ENCODE results near the gene RPP25.

RPP25 gene

DNA sequence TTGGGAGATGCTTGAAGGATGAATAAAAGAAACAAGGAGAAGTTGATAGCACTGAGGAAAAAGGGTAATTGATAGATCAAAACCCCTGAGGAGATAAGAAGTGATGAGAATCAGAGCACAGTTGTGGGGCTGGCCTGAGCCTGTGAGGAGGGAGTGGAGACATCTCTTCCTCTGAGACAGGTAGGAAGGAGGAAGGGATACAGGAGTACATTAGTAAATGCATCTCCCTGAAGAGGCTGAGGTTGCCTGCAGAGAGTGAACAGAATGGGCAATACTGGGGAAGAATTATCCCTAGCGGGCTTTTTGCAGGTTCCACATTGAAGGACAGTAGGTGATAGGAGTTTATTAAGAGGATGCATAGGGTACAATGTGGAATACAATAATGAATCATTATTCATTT is 21.5 kb upstream of the RPP25 start:
- DNase-seq (ENCODE audit: extremely low spot score), result no peak
- no peak for TF ChIP-seq ZNF384 (IDR thresholded peaks at IDR 0.05)
- TF ChIP-seq ARNT (IDR thresholded peaks at IDR 0.05), result no peak
- no peak for TF ChIP-seq FOXK2 (IDR thresholded peaks at IDR 0.05)
- TF ChIP-seq, protein P1, sequence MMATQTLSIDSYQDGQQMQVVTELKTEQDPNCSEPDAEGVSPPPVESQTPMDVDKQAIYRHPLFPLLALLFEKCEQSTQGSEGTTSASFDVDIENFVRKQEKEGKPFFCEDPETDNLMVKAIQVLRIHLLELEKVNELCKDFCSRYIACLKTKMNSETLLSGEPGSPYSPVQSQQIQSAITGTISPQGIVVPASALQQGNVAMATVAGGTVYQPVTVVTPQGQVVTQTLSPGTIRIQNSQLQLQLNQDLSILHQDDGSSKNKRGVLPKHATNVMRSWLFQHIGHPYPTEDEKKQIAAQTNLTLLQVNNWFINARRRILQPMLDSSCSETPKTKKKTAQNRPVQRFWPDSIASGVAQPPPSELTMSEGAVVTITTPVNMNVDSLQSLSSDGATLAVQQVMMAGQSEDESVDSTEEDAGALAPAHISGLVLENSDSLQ (IDR thresholded peaks at IDR 0.05), result no peak
- no peak for TF ChIP-seq TARDBP (IDR thresholded peaks at IDR 0.05)
- TF ChIP-seq ELF4 (IDR thresholded peaks at IDR 0.05), result no peak
- no peak for TF ChIP-seq LEF1 (IDR thresholded peaks at IDR 0.05; ENCODE audit: borderline replicate concordance)
- TF ChIP-seq BHLHE40 (IDR thresholded peaks at IDR 0.05; ENCODE audit: borderline replicate concordance), result no peak
- no peak for TF ChIP-seq FOXA1 (IDR thresholded peaks at IDR 0.05)
- TF ChIP-seq NFRKB (IDR thresholded peaks at IDR 0.05), result no peak
- TF ChIP-seq L3MBTL2 (conservative IDR thresholded peaks at IDR 0.05), result no peak
- no peak for TF ChIP-seq SUZ12 (IDR thresholded peaks at IDR 0.05)
- no peak for TF ChIP-seq FOXM1 (IDR thresholded peaks at IDR 0.05; ENCODE audit: borderline replicate concordance)
- ChIA-PET CTCF (interaction anchor here (1.0 to 1.2 kb wide), 2 partner anchors 26 to 76 kb away, joined by 3 to 4 read pairs; no protein-coding TSS in a partner anchor), POLR2A (interaction anchor here (1.0 to 2.6 kb wide), 6 partner anchors 15 to 88 kb away, joined by 3 to 12 read pairs (median 5); partner anchors contain the start of genes COX5A, MPI, PPCDC and RPP25)

DNA sequence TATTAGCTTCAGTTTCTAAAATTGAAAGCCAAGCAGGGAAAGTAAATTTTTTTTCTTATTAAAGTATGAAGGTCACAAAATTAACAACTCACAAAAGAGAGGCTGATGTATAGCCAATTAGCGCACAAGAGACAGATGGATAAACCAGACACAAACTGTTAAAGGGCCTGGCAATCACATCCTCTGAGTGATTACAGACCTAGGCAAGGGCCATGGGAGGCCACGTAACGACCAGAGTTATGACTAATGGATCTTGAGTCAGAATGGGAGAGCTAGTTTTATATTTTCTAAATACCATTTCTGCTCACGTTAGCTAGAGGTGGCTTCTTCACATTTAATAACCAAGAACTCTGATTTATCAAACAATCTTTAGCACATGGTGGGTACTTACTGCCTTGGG is 21.0 kb upstream of the RPP25 start:
- no peak for DNase-seq (ENCODE audit: extremely low spot score)
- POLR2A ChIA-PET, result interaction anchor here (1.0 to 2.6 kb wide), 2 partner anchors 18 to 88 kb away, joined by 3 to 11 read pairs; partner anchors contain the start of genes MPI and SCAMP5
- CTCF ChIA-PET, result no interaction called here
- TF ChIP-seq LEF1 (IDR thresholded peaks at IDR 0.05; ENCODE audit: borderline replicate concordance), result no peak
- no peak for TF ChIP-seq SP1 (IDR thresholded peaks at IDR 0.05)
- no peak for TF ChIP-seq SUZ12 (IDR thresholded peaks at IDR 0.05)
- no peak for TF ChIP-seq TARDBP (IDR thresholded peaks at IDR 0.05)
- no peak for TF ChIP-seq ARNT (IDR thresholded peaks at IDR 0.05)
- no peak for TF ChIP-seq ZNF384 (IDR thresholded peaks at IDR 0.05)
- no peak for TF ChIP-seq HDGF (IDR thresholded peaks at IDR 0.05; ENCODE audit: borderline replicate concordance)
- TF ChIP-seq FOXM1 (IDR thresholded peaks at IDR 0.05; ENCODE audit: borderline replicate concordance), result no peak
- TF ChIP-seq NFRKB (IDR thresholded peaks at IDR 0.05), result no peak
- no peak for TF ChIP-seq BHLHE40 (IDR thresholded peaks at IDR 0.05; ENCODE audit: borderline replicate concordance)
- no peak for TF ChIP-seq ELF4 (IDR thresholded peaks at IDR 0.05)
- no peak for TF ChIP-seq FOXA1 (IDR thresholded peaks at IDR 0.05)
- no peak for TF ChIP-seq L3MBTL2 (conservative IDR thresholded peaks at IDR 0.05)
- TF ChIP-seq, protein P1 (IDR thresholded peaks at IDR 0.05), result no peak
- TF ChIP-seq FOXK2 (IDR thresholded peaks at IDR 0.05), result no peak
- TF ChIP-seq CTBP1 (IDR thresholded peaks at IDR 0.05; ENCODE audit: borderline replicate concordance), result no peak

DNA sequence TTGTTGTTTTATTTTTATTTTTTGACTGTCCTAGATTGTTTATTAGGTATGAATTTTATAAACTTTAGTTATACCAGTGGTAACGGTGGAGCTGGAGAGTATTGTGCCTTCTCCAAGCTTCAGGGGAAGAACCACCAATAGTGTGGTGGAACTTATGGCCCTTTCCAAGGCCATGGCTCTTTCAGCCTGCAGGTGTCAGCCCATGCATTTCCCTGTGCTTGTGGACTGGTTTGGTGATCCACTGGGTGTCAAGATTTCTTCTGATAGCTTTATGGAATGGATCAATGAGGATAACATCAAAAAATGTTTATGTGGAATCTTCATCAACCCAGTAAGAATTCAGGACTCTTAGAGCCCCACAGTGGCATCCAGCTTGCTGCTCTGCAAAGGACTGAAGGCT is 19.6 kb upstream of the RPP25 start:
- ChIA-PET CTCF (interaction anchor here (1.0 kb wide), 1 partner anchor 8 kb away, joined by 3 read pairs; no protein-coding TSS in a partner anchor), POLR2A (no interaction called here)
- no peak for TF ChIP-seq SP1 (IDR thresholded peaks at IDR 0.05)
- TF ChIP-seq FOXA1 (IDR thresholded peaks at IDR 0.05), result no peak
- no peak for TF ChIP-seq ELF4 (IDR thresholded peaks at IDR 0.05)
- TF ChIP-seq, protein P1 (IDR thresholded peaks at IDR 0.05), result no peak
- no peak for TF ChIP-seq L3MBTL2 (conservative IDR thresholded peaks at IDR 0.05)
- TF ChIP-seq ARNT (IDR thresholded peaks at IDR 0.05), result no peak
- TF ChIP-seq ZNF384 (IDR thresholded peaks at IDR 0.05), result no peak
- no peak for TF ChIP-seq LEF1 (IDR thresholded peaks at IDR 0.05; ENCODE audit: borderline replicate concordance)
- TF ChIP-seq CTBP1 (IDR thresholded peaks at IDR 0.05; ENCODE audit: borderline replicate concordance), result no peak
- TF ChIP-seq FOXK2 (IDR thresholded peaks at IDR 0.05), result no peak
- TF ChIP-seq FOXM1 (IDR thresholded peaks at IDR 0.05; ENCODE audit: borderline replicate concordance), result no peak
- no peak for TF ChIP-seq TARDBP (IDR thresholded peaks at IDR 0.05)
- no peak for TF ChIP-seq HDGF (IDR thresholded peaks at IDR 0.05; ENCODE audit: borderline replicate concordance)
- DNase-seq (ENCODE audit: extremely low spot score), result no peak

DNA sequence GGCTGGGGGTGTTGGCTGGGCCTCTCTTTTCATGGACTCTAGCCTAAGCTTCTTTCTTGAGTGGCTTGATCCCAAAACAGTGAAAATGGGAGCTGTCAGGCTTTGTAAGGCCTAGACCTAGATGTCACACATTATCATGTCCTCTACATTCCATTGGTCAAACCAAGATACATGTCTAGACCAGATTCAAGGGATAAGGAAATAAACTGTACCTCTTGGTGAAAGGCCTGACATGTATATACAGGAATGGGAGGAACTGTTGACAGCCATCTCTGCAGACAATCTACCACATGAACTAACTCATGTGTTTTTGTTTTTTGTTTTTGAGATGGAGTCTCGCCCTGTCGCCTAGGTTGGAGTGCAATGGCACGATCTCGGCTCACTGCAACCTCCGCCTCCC is 11.1 kb upstream of the RPP25 start:
- DNase-seq (ENCODE audit: extremely low spot score), result no peak
- ChIA-PET CTCF (interaction anchor here (0.6 to 1.3 kb wide), 3 partner anchors 8 to 356 kb away, joined by 3 to 4 read pairs (median 3); partner anchors contain the start of gene RPP25), POLR2A (interaction anchor here (2.1 kb wide), 1 partner anchor 11 kb away, joined by 8 read pairs; the partner anchor contains the start of gene RPP25)
- TF ChIP-seq ELF4 (IDR thresholded peaks at IDR 0.05), result no peak
- TF ChIP-seq FOXA1 (IDR thresholded peaks at IDR 0.05), result no peak
- TF ChIP-seq CTBP1 (IDR thresholded peaks at IDR 0.05; ENCODE audit: borderline replicate concordance), result no peak
- TF ChIP-seq FOXM1 (IDR thresholded peaks at IDR 0.05; ENCODE audit: borderline replicate concordance), result no peak
- TF ChIP-seq HDGF (IDR thresholded peaks at IDR 0.05; ENCODE audit: borderline replicate concordance), result no peak
- no peak for TF ChIP-seq ZNF384 (IDR thresholded peaks at IDR 0.05)
- TF ChIP-seq SP1 (IDR thresholded peaks at IDR 0.05), result no peak
- TF ChIP-seq TARDBP (IDR thresholded peaks at IDR 0.05), result no peak
- TF ChIP-seq LEF1 (IDR thresholded peaks at IDR 0.05; ENCODE audit: borderline replicate concordance), result no peak
- TF ChIP-seq SUZ12 (IDR thresholded peaks at IDR 0.05), result no peak
- TF ChIP-seq NFRKB (IDR thresholded peaks at IDR 0.05), result no peak
- TF ChIP-seq BHLHE40 (IDR thresholded peaks at IDR 0.05; ENCODE audit: borderline replicate concordance), result no peak
- TF ChIP-seq, protein P1 (IDR thresholded peaks at IDR 0.05), result no peak
- no peak for TF ChIP-seq FOXK2 (IDR thresholded peaks at IDR 0.05)
- TF ChIP-seq ARNT (IDR thresholded peaks at IDR 0.05), result no peak
- no peak for TF ChIP-seq L3MBTL2 (conservative IDR thresholded peaks at IDR 0.05)

DNA sequence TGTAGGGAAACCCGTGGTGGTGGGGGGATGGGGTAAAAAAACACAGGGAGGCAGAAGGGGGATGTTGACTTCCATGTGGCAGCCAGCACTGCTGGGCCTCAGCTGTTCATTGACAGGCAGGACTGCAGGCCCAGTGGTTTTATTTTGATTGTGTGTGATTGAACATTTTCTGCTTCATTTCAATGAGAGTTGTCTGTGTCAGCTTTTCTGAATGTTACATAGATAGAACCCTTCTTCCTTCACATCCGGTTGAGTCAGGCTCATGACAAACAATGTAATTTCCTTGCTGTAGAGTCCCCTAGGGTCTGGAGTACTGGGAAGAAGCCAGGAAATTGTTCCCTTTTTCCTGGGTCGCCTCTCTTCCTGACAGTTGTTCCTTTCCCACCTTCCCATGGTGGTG is 8.2 kb upstream of the RPP25 start:
- ChIA-PET POLR2A (interaction anchor here (1.8 kb wide), 1 partner anchor 8 kb away, joined by 6 read pairs; the partner anchor contains the start of gene RPP25), CTCF (interaction anchor here (6.1 kb wide), 1 partner anchor 14 kb away, joined by 22 read pairs; no protein-coding TSS in a partner anchor)
- TF ChIP-seq FOXM1 (IDR thresholded peaks at IDR 0.05; ENCODE audit: borderline replicate concordance), result no peak
- no peak for TF ChIP-seq L3MBTL2 (conservative IDR thresholded peaks at IDR 0.05)
- TF ChIP-seq LEF1 (IDR thresholded peaks at IDR 0.05; ENCODE audit: borderline replicate concordance), result no peak
- no peak for TF ChIP-seq FOXK2 (IDR thresholded peaks at IDR 0.05)
- TF ChIP-seq FOXA1 (IDR thresholded peaks at IDR 0.05), result no peak
- TF ChIP-seq, protein P1 (IDR thresholded peaks at IDR 0.05), result no peak
- no peak for TF ChIP-seq SP1 (IDR thresholded peaks at IDR 0.05)
- no peak for TF ChIP-seq ARNT (IDR thresholded peaks at IDR 0.05)
- no peak for TF ChIP-seq NFRKB (IDR thresholded peaks at IDR 0.05)
- no peak for DNase-seq (ENCODE audit: extremely low spot score)

Measured in HEK293T (cell line).